ENCODE measurements around the gene PLA2G4E. TPM values are rescaled to one million over a fixed set of nuclear protein-coding genes. Genes with fewer than 3 reads are reported as not detected.

The PLA2G4E gene
- total RNA-seq, 1 experiment from 2014 or later: not detected

- no peaks in the 10 kb centered on the region for H3K27me3 ChIP-seq (ENCODE audit: control insufficient read depth, insufficient read depth, low read length)
- TF ChIP-seq SIN3A (IDR thresholded peaks at IDR 0.05; ENCODE audit: borderline replicate concordance, insufficient read depth, low read depth, low read length) (no peak), POLR2AphosphoS5 (IDR thresholded peaks at IDR 0.05; ENCODE audit: low read depth, low read length) (no peak), TCF7L2 (IDR thresholded peaks at IDR 0.05; ENCODE audit: low read depth, low read length) (no peak), REST (IDR thresholded peaks at IDR 0.05; ENCODE audit: insufficient read depth in 1 of 2, low read depth in 2 of 2, low read length in 1 of 2) (no peak), CTCF (IDR thresholded peaks at IDR 0.05) (no peak)
- H3K27ac ChIP-seq (ENCODE audit: low read length): no peak overlapping the region
- H3K9me3 ChIP-seq (ENCODE audit: control insufficient read depth, insufficient read depth, low read depth, low read length): no peaks in the 10 kb centered on the region
- in situ Hi-C loops (cut with HindIII; ENCODE audit: low pct_unique_long_range_greater_than_20kb, low sequenced_read_pairs) (no loop called here), intact Hi-C loops (cut with micrococcal nuclease; ENCODE audit: unreplicated experiment) (no loop called here)
- no peak for DNase-seq (ENCODE audit: low read depth, low spot score)
- ChIA-PET CTCF (interaction anchor here (0.6 to 1.5 kb wide), 3 partner anchors 22 to 57 kb away, joined by 4 to 10 read pairs (median 8); no protein-coding TSS in a partner anchor), POLR2A (no interaction called here)
- no peak for ATAC-seq
- H3K36me3 ChIP-seq (ENCODE audit: control insufficient read depth, insufficient read depth, low read length): no peaks in the 10 kb centered on the region
- no peak overlapping the region for H3K4me3 ChIP-seq (ENCODE audit: low read depth in 2 of 2, low read length in 2 of 2)
- H3K4me1 ChIP-seq (ENCODE audit: control insufficient read depth, insufficient read depth, low read length): no peaks in the 10 kb centered on the region; the same call in 1 of the 2 replicates
- BruUV-seq (replicated peaks): no TSS peak
These were observed 41.5 kb upstream of the PLA2G4E start for GRCh38 chr15:42062284-42062806.

- no TSS peak for BruUV-seq (replicated peaks)
- intact Hi-C loops (cut with micrococcal nuclease; ENCODE audit: unreplicated experiment): no loop called here
- Histone ChIP-seq H3K4me3 (ENCODE audit: low read depth in 2 of 2, low read length in 2 of 2) (no peak overlapping the region), H3K4me1 (ENCODE audit: control insufficient read depth, insufficient read depth, low read length) (no peaks in the 10 kb centered on the region; the same call in 1 of the 2 replicates), H3K36me3 (ENCODE audit: control insufficient read depth, insufficient read depth, low read length) (no peaks in the 10 kb centered on the region), H3K27ac (ENCODE audit: low read length) (no peak overlapping the region), H3K9me3 (ENCODE audit: control insufficient read depth, insufficient read depth, low read depth, low read length) (no peaks in the 10 kb centered on the region), H3K27me3 (ENCODE audit: control insufficient read depth, insufficient read depth, low read length) (0 out of 2 replicates have a peak, but pooled peaks cover under 1% of the 10 kb centered on the region)
- in situ Hi-C loops (cut with HindIII; ENCODE audit: low pct_unique_long_range_greater_than_20kb, low sequenced_read_pairs): no loop called here
- TF ChIP-seq REST (IDR thresholded peaks at IDR 0.05; ENCODE audit: insufficient read depth in 1 of 2, low read depth in 2 of 2, low read length in 1 of 2): no peak
- no peak for TF ChIP-seq TCF7L2 (IDR thresholded peaks at IDR 0.05; ENCODE audit: low read depth, low read length)
- no peak for TF ChIP-seq CTCF (IDR thresholded peaks at IDR 0.05)
- no peak for TF ChIP-seq SIN3A (IDR thresholded peaks at IDR 0.05; ENCODE audit: borderline replicate concordance, insufficient read depth, low read depth, low read length)
- TF ChIP-seq POLR2AphosphoS5 (IDR thresholded peaks at IDR 0.05; ENCODE audit: low read depth, low read length): no peak
- DNase-seq (ENCODE audit: low read depth, low spot score): no peak
- CTCF ChIA-PET: interaction anchor here (0.9 kb wide), 1 partner anchor 11 kb away, joined by 4 read pairs; no protein-coding TSS in a partner anchor
- POLR2A ChIA-PET: no interaction called here
- ATAC-seq: no peak
These were observed 40.0 kb upstream of the PLA2G4E start for GRCh38 chr15:42060797-42061196.
